Smooth muscle cell (in vitro differentiated cells): Measurements from ENCODE around the gene ZBTB47. TPM values are rescaled to one million over a fixed set of nuclear protein-coding genes. Genes with fewer than 3 reads are reported as not detected.

ENCODE experiments used
- DNase-seq: peaks from one replicate; lab custom pipeline; 2025; ENCODE audit not compliant: unreplicated experiment; lab: John Stamatoyannopoulos, UW
- H2AFZ ChIP-seq: fragments of 200-600 bp; sonication (generic); 2 replicates; pipeline ENCODE4 v1.6.0; 2016; ENCODE audit warnings: antibody characterized with exemption, low read depth, mild to moderate bottlenecking
- H3F3A ChIP-seq: fragments of 200-600 bp; sonication (generic); 2 replicates; pipeline ENCODE4 v1.6.0; 2017; ENCODE audit warnings: antibody characterized with exemption, low read depth
- H3K27ac ChIP-seq: fragments of 200-600 bp; sonication (generic); 2 replicates; pipeline ENCODE4 v1.5.1; 2016; ENCODE audit warnings: low read depth, mild to moderate bottlenecking
- H3K27me3 ChIP-seq: fragments of 200-600 bp; sonication (generic); 2 replicates; pipeline ENCODE4 v1.6.1; 2016; ENCODE audit warnings: low read depth, mild to moderate bottlenecking
- H3K36me3 ChIP-seq: fragments of 200-600 bp; sonication (generic); 2 replicates; pipeline ENCODE4 v1.5.1; 2016; ENCODE audit warnings: low read depth
- H3K4me1 ChIP-seq: fragments of 200-600 bp; sonication (generic); 2 replicates; pipeline ENCODE4 v1.5.1; 2016; ENCODE audit warnings: low read depth
- H3K4me2 ChIP-seq: fragments of 200-600 bp; sonication (generic); 2 replicates; pipeline ENCODE4 v1.6.0; 2016; ENCODE audit warnings: mild to moderate bottlenecking
- H3K4me3 ChIP-seq: fragments of 200-600 bp; sonication (generic); 2 replicates; pipeline ENCODE4 v1.5.1; 2016; ENCODE audit warnings: mild to moderate bottlenecking
- H3K79me2 ChIP-seq: fragments of 200-600 bp; sonication (generic); 2 replicates; pipeline ENCODE4 v1.6.0; 2016; ENCODE audit warnings: low read depth, mild to moderate bottlenecking
- H3K9ac ChIP-seq: fragments of 200-600 bp; sonication (generic); 2 replicates; pipeline ENCODE4 v1.6.0; 2016; ENCODE audit warnings: low read depth
- H3K9me3 ChIP-seq: fragments of 200-600 bp; sonication (generic); replicated peaks from 2 replicates; pipeline ENCODE4 v1.5.1; 2016; ENCODE audit warnings: low read depth
- H4K20me1 ChIP-seq: fragments of 200-600 bp; sonication (generic); 2 replicates; pipeline ENCODE4 v1.6.0; 2016; ENCODE audit warnings: low read depth
- WGBS: methylation state at CpG from one replicate; pipeline ENCODE4 v1.1.7; 2016; ENCODE audit warnings: low lambda C conversion rate; 5-methylcytosine and 5-hydroxymethylcytosine counted together
- polyA plus RNA-seq: library from polyadenylated mRNA; unstranded; fragments of >200 nt; fragmentation: Nextera tagmentation; extraction: Ambion mirVana; gene quantifications from 2 replicates; pipeline ENCODE4 v1.2.1, GENCODE V29; 2016
- total RNA-seq: library from RNA; depleted of rRNA; stranded (reverse); fragments of >200 nt; gene quantifications from 2 replicates; pipeline ENCODE4 v1.2.3, GENCODE V29; 2014
- TF ChIP-seq, protein P1 (sequence below): fragments of 200-600 bp; sonication (generic); IDR thresholded peaks from 2 replicates; pipeline ENCODE4 v1.5.1; 2017; ENCODE audit warnings: borderline replicate concordance, mild to moderate bottlenecking, antibody characterized with exemption; ENCODE audit not compliant: insufficient read depth, poor library complexity, severe bottlenecking

ZBTB47 gene
- total and polyA plus RNA-seq, 2 experiments from 2014 or later = 4.6 to 7.7 TPM

DNA sequence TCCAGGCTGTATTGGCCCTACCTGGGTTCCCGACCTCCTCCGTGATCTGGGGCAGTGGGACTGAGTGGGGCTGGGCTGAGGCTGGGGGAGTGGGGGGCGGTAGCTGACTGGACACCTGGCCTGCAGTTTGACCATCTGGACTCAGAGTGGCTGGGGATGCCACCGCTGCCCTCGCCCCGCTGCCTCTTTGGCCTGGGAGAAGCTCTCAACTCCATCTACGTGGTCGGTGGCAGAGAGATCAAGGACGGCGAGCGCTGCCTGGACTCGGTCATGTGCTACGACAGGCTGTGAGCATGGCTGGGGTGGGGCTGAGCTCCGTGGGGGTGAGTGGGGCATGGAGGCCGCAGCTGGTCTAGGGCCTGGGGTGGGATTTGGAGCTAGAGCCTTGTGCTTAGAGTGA lies 34.5 kb downstream of the ZBTB47 start:
- no peak overlapping the region for H3K27ac ChIP-seq
- no peaks in the 10 kb centered on the region for H3F3A ChIP-seq
- no peaks in the 10 kb centered on the region for H3K79me2 ChIP-seq
- no peak overlapping the region for H3K4me2 ChIP-seq
- WGBS = 93% methylated on average over 14 of the region's 15 CpGs
- no peak for DNase-seq
- no peaks in the 10 kb centered on the region for H3K9me3 ChIP-seq
- H3K36me3 ChIP-seq = no peaks in the 10 kb centered on the region
- no peak overlapping the region for H3K9ac ChIP-seq
- H2AFZ ChIP-seq = no peak overlapping the region
- H4K20me1 ChIP-seq = no peaks in the 10 kb centered on the region
- H3K27me3 ChIP-seq = peaks cover 3% of the 10 kb centered on the region
- H3K4me3 ChIP-seq = no peak overlapping the region
- TF ChIP-seq, protein P1, sequence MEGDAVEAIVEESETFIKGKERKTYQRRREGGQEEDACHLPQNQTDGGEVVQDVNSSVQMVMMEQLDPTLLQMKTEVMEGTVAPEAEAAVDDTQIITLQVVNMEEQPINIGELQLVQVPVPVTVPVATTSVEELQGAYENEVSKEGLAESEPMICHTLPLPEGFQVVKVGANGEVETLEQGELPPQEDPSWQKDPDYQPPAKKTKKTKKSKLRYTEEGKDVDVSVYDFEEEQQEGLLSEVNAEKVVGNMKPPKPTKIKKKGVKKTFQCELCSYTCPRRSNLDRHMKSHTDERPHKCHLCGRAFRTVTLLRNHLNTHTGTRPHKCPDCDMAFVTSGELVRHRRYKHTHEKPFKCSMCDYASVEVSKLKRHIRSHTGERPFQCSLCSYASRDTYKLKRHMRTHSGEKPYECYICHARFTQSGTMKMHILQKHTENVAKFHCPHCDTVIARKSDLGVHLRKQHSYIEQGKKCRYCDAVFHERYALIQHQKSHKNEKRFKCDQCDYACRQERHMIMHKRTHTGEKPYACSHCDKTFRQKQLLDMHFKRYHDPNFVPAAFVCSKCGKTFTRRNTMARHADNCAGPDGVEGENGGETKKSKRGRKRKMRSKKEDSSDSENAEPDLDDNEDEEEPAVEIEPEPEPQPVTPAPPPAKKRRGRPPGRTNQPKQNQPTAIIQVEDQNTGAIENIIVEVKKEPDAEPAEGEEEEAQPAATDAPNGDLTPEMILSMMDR = no peak
- H3K4me1 ChIP-seq = no peaks in the 10 kb centered on the region

DNA sequence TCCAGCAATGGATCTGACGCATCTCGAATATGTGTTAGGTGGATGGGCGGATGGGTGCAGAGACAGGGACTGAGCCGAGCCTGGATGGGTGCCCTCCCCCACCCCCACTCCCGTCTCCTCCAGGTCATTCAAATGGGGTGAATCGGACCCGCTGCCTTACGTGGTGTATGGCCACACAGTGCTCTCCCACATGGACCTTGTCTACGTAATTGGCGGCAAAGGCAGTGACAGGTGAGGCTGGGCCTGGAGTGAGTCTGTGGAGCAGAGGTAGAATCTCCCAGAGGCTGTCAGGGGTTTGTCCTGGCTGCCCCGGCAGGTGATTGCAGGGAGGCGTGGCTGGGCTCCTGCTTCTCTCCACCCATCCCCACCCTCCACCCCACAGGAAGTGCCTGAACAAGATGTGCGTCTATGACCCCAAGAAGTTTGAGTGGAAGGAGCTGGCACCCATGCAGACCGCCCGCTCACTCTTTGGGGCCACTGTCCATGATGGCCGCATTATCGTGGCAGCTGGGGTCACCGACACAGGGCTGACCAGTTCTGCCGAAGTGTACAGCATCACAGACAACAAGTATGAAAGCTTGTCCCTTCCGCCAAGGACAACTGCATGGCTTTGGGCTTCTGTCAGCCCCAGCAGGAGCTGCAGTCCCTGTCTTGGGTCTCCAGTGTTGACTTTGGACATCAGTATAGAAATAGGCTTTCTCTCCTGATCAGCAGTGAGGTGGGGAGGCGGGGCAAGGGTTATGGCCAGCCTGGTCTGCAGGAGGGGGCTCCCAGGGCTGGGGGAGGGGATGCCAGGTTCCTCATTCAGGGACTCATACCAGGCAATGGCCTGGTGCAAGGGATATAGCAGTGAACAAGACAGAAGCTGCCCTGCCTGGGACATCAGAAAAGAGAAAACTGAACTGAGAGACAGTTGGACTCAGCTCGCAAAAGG lies 35.3 kb downstream of the ZBTB47 start:
- no peaks in the 10 kb centered on the region for H4K20me1 ChIP-seq
- TF ChIP-seq, protein P1 = no peak
- H3F3A ChIP-seq = no peaks in the 10 kb centered on the region
- H3K9me3 ChIP-seq = no peaks in the 10 kb centered on the region
- H3K4me2 ChIP-seq = no peak overlapping the region
- WGBS = 90% methylated on average over 22 of the region's 22 CpGs
- peaks cover 3% of the 10 kb centered on the region for H3K27me3 ChIP-seq
- no peak overlapping the region for H3K4me3 ChIP-seq
- H3K36me3 ChIP-seq = no peaks in the 10 kb centered on the region
- H3K4me1 ChIP-seq = no peaks in the 10 kb centered on the region
- no peak overlapping the region for H2AFZ ChIP-seq
- no peaks in the 10 kb centered on the region for H3K79me2 ChIP-seq
- H3K9ac ChIP-seq = no peak overlapping the region
- DNase-seq = no peak
- H3K27ac ChIP-seq = no peak overlapping the region

DNA sequence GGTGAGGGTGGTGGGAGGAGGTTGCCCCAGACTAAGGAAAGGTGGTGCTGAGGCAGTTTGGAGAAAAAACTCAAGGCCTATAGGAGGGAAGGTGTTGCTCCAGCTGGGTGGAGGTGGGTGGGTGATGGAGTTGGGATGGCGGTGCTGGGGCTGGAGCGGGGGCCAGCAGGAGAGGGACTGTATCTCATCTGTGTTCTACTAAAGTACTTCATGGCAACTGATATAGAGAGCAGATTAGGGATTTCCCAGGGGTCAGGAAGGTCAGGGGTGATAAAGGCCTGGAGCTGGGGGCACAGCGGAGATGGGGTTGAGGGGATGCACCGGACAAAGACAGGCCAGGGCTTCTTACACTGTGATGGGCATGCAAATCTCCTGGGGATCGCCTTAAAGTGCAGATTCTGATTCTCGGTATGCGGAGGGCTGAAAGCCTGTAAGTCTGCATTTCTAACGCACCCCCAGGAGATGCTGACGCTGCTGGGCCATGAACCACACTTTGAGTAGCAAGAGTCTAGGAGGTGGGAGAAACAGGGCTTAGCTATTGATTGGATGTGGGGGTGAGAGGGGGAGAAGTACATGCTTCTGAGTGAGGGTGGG lies 36.0 kb downstream of the ZBTB47 start:
- TF ChIP-seq, protein P1 = no peak
- peaks cover 3% of the 10 kb centered on the region for H3K27me3 ChIP-seq
- WGBS = 80% methylated on average over 8 of the region's 9 CpGs

More for the DNA sequence above, 36.0 kb downstream of the ZBTB47 start:
- H3K4me3 ChIP-seq = no peak overlapping the region
- no peaks in the 10 kb centered on the region for H3K79me2 ChIP-seq
- H3K4me1 ChIP-seq = no peaks in the 10 kb centered on the region
- H3K4me2 ChIP-seq = no peak overlapping the region
- H4K20me1 ChIP-seq = no peaks in the 10 kb centered on the region
- DNase-seq = no peak
- H3K27ac ChIP-seq = no peak overlapping the region
- no peaks in the 10 kb centered on the region for H3K36me3 ChIP-seq
- no peaks in the 10 kb centered on the region for H3F3A ChIP-seq
- H3K9me3 ChIP-seq = no peaks in the 10 kb centered on the region
- H2AFZ ChIP-seq = no peak overlapping the region
- H3K9ac ChIP-seq = no peak overlapping the region
